HepG2 (cell line): ENCODE results near the gene MED19. TPM values are rescaled to one million over a fixed set of nuclear protein-coding genes. Genes with fewer than 3 reads are reported as not detected.

Experiments
- AGO2 ChIP-seq: fragments of 200-400 bp; formaldehyde crosslinking; optimal IDR thresholded peaks from 2 replicates; pipeline ENCODE3; 2017; ENCODE audit warnings: mild to moderate bottlenecking, low read depth, low read length, moderate library complexity
- DR1 ChIP-seq: sonication (generic); formaldehyde crosslinking; IDR thresholded peaks from 2 replicates; pipeline ENCODE4 v1.8.0; 2021; ENCODE audit warnings: mild to moderate bottlenecking, missing genetic modification reagents, inconsistent platforms
- FOXC1 ChIP-seq: sonication (generic); formaldehyde crosslinking; IDR thresholded peaks from 2 replicates; pipeline ENCODE4 v1.8.0; 2022; ENCODE audit warnings: mild to moderate bottlenecking, missing genetic modification reagents, borderline replicate concordance
- FOXO1 ChIP-seq: sonication (generic); formaldehyde crosslinking; IDR thresholded peaks from 2 replicates; pipeline ENCODE4 v1.4.0; 2020; ENCODE audit warnings: missing genetic modification reagents
- GABPA ChIP-seq, 2 experiments: IDR thresholded peaks; 2 replicates each; pipeline ENCODE4 v1.6.1; 2011 to 2016; ENCODE audit warnings: low read depth in 2 of 2, low read length in 1 of 2, missing biosample characterization in 1 of 2, missing genetic modification characterization in 1 of 2
- GABPB1 ChIP-seq: IDR thresholded peaks from 2 replicates; pipeline ENCODE4 v1.6.1; 2016; ENCODE audit warnings: mild to moderate bottlenecking, missing genetic modification reagents, moderate library complexity, missing compliant biosample characterization
- LRRFIP1 ChIP-seq: sonication (generic); formaldehyde crosslinking; conservative IDR thresholded peaks from 2 replicates; pipeline ENCODE4 v1.4.0; 2020; ENCODE audit warnings: missing genetic modification reagents
- MAZ ChIP-seq, 2 experiments: sonication (generic) in 1 of 2; formaldehyde crosslinking in 1 of 2; IDR thresholded peaks; 2 replicates each; pipeline versions ENCODE4 v1.5.0 to v1.6.1; 2012 to 2020; ENCODE audit warnings: low read depth in 2 of 2, mild to moderate bottlenecking in 2 of 2, borderline replicate concordance in 1 of 2, improper control_type of control experiment in 1 of 2, low read length in 1 of 2, missing genetic modification reagents in 1 of 2, moderate library complexity in 1 of 2
- NFYC ChIP-seq: IDR thresholded peaks from 2 replicates; pipeline ENCODE4 v1.6.1; 2016; ENCODE audit warnings: missing genetic modification reagents, missing compliant biosample characterization
- PHF20 ChIP-seq: sonication (generic); formaldehyde crosslinking; IDR thresholded peaks from 2 replicates; pipeline ENCODE4 v1.5.0; 2020; ENCODE audit warnings: mild to moderate bottlenecking, missing genetic modification reagents
- PRMT3 ChIP-seq: sonication (generic); formaldehyde crosslinking; IDR thresholded peaks from 2 replicates; pipeline ENCODE4 v1.8.1; 2022; ENCODE audit warnings: low read depth, mild to moderate bottlenecking, moderate library complexity, missing genetic modification reagents, borderline replicate concordance
- RARA ChIP-seq: IDR thresholded peaks from 2 replicates; pipeline ENCODE4 v1.6.1; 2016; ENCODE audit warnings: missing genetic modification reagents, missing compliant biosample characterization
- RFXAP ChIP-seq: sonication (generic); formaldehyde crosslinking; IDR thresholded peaks from 2 replicates; pipeline ENCODE4 v1.4.0; 2020; ENCODE audit warnings: missing genetic modification reagents, borderline replicate concordance
- SKI ChIP-seq: fragments of 450-650 bp; IDR thresholded peaks from one replicate; pipeline ENCODE4 v1.6.1; 2018; ENCODE audit warnings: mild to moderate bottlenecking; ENCODE audit not compliant: partially characterized antibody
- SPEN ChIP-seq: sonication (generic); formaldehyde crosslinking; IDR thresholded peaks from 2 replicates; pipeline ENCODE4 v1.5.1; 2020; ENCODE audit warnings: low read depth, mild to moderate bottlenecking, missing genetic modification reagents
- ZEB1 ChIP-seq: IDR thresholded peaks from 2 replicates; pipeline ENCODE4 v1.6.1; 2012; ENCODE audit warnings: mild to moderate bottlenecking, low read depth, inconsistent platforms; ENCODE audit not compliant: insufficient replicate concordance
- ZFP90 ChIP-seq: sonication (generic); formaldehyde crosslinking; IDR thresholded peaks from 2 replicates; pipeline ENCODE4 v1.8.0; 2022; ENCODE audit warnings: missing genetic modification reagents, mild to moderate bottlenecking, inconsistent platforms, borderline replicate concordance
- ZMYM3 ChIP-seq: sonication (generic); formaldehyde crosslinking; IDR thresholded peaks from 2 replicates; pipeline ENCODE4 v1.5.1; 2020; ENCODE audit warnings: mild to moderate bottlenecking, missing genetic modification reagents
- ZNF343 ChIP-seq: sonication (generic); formaldehyde crosslinking; IDR thresholded peaks from 2 replicates; pipeline ENCODE4 v1.4.0; 2020; ENCODE audit warnings: mild to moderate bottlenecking, missing genetic modification reagents
- ZNF350 ChIP-seq: sonication (generic); formaldehyde crosslinking; IDR thresholded peaks from 2 replicates; pipeline ENCODE4 v1.4.0; 2020; ENCODE audit warnings: mild to moderate bottlenecking, low read depth, missing genetic modification reagents, borderline replicate concordance
- ZNF709 ChIP-seq: sonication (generic); formaldehyde crosslinking; IDR thresholded peaks from 2 replicates; pipeline ENCODE4 v1.5.0; 2020; ENCODE audit warnings: mild to moderate bottlenecking, missing genetic modification reagents
- ZNF777 ChIP-seq: sonication (generic); formaldehyde crosslinking; IDR thresholded peaks from 2 replicates; pipeline ENCODE4 v1.4.0; 2020; ENCODE audit warnings: missing genetic modification reagents
- ZNF891 ChIP-seq: sonication (generic); formaldehyde crosslinking; IDR thresholded peaks from 2 replicates; pipeline ENCODE4 v1.5.0; 2020; ENCODE audit warnings: mild to moderate bottlenecking, missing genetic modification reagents
- polyA plus RNA-seq, 8 experiments: library from polyadenylated mRNA; depleted of rRNA in 3 of 8; stranded (reverse) in 7 of 8; unstranded in 1 of 8; fragments of >200 nt; fragmentation: Illumina TruSeq in 4 of 8; extraction: Trizol in 4 of 8; gene quantifications; 2 replicates each; pipeline versions ENCODE4 v1.2.1 to v1.2.3, GENCODE V29; 2011 to 2016; ENCODE audit warnings: low read depth in 4 of 8, missing spikeins in 1 of 8, mixed read lengths in 1 of 8; ENCODE audit not compliant: insufficient read depth in 1 of 8
- total RNA-seq, 5 experiments: library from RNA; depleted of rRNA; stranded (reverse); fragments of >200 nt; fragmentation: Illumina TruSeq; extraction: Trizol; gene quantifications; 2 replicates each; pipeline ENCODE4 v1.2.3, GENCODE V29; 2016; ENCODE audit warnings: low read depth in 1 of 5
- TF ChIP-seq, protein P1 (sequence below): sonication (generic); formaldehyde crosslinking; IDR thresholded peaks from 2 replicates; pipeline ENCODE4 v1.8.0; 2022; ENCODE audit warnings: missing genetic modification reagents, mild to moderate bottlenecking, moderate library complexity, borderline replicate concordance
- TF ChIP-seq, protein P2 (sequence below): sonication (generic); formaldehyde crosslinking; IDR thresholded peaks from 2 replicates; pipeline ENCODE4 v1.4.0; 2020; ENCODE audit warnings: missing genetic modification reagents

MED19 gene
- total and polyA plus RNA-seq, 2 of the 13 experiments (the other 11 are each of a cell fraction or from before 2014, with no cell fraction given) = 12.9 to 13.8 TPM

GRCh38 chr11:57667736-57668433, 44.1 kb downstream of the MED19 start, which contains the start of gene ZDHHC5 (continued):
- TF ChIP-seq MAZ (IDR thresholded peaks at IDR 0.05; ENCODE audit: borderline replicate concordance, low read depth, low read length) = peak; percentile 93
- peak; percentile 75; the same call in 1 of the 2 replicates for TF ChIP-seq MAZ (CRISPR knock-in tag; IDR thresholded peaks at IDR 0.05; ENCODE audit: low read depth)
- TF ChIP-seq ZFP90 = peak; percentile 30; the same call in 1 of the 2 replicates
- TF ChIP-seq AGO2 = peak; percentile 76
- TF ChIP-seq LRRFIP1 = no peak
- TF ChIP-seq ZEB1 = no peak
- peak; percentile 70; the same call in 1 of the 2 replicates for TF ChIP-seq DR1
- no peak for TF ChIP-seq SKI
- peak; percentile 75 for TF ChIP-seq ZNF777 (CRISPR knock-in tag)
- 0 out of 2 replicates have a peak, but pooled peaks have one; percentile 37 for TF ChIP-seq ZNF891 (CRISPR knock-in tag)
- TF ChIP-seq PRMT3 (CRISPR knock-in tag) = 0 out of 2 replicates have a peak, but pooled peaks have one; percentile 62
- TF ChIP-seq RARA (CRISPR knock-in tag) = 0 out of 2 replicates have a peak, but pooled peaks have one; percentile 10
- no peak for TF ChIP-seq ZNF709 (CRISPR knock-in tag)
- peak; percentile 43; the same call in 1 of the 2 replicates for TF ChIP-seq FOXC1 (CRISPR knock-in tag)
- TF ChIP-seq FOXO1 (CRISPR knock-in tag) = 0 out of 2 replicates have a peak, but pooled peaks have one; percentile 4
- TF ChIP-seq, protein P1, sequence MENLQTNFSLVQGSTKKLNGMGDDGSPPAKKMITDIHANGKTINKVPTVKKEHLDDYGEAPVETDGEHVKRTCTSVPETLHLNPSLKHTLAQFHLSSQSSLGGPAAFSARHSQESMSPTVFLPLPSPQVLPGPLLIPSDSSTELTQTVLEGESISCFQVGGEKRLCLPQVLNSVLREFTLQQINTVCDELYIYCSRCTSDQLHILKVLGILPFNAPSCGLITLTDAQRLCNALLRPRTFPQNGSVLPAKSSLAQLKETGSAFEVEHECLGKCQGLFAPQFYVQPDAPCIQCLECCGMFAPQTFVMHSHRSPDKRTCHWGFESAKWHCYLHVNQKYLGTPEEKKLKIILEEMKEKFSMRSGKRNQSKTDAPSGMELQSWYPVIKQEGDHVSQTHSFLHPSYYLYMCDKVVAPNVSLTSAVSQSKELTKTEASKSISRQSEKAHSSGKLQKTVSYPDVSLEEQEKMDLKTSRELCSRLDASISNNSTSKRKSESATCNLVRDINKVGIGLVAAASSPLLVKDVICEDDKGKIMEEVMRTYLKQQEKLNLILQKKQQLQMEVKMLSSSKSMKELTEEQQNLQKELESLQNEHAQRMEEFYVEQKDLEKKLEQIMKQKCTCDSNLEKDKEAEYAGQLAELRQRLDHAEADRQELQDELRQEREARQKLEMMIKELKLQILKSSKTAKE (CRISPR knock-in tag) = no peak
- TF ChIP-seq ZMYM3 (CRISPR knock-in tag) = no peak
- TF ChIP-seq RFXAP (CRISPR knock-in tag) = peak; percentile 86
- TF ChIP-seq GABPB1 (CRISPR knock-in tag) = peak; percentile 92
- TF ChIP-seq NFYC (CRISPR knock-in tag) = peak; percentile 80
- peak; percentile 91 for TF ChIP-seq SPEN (CRISPR knock-in tag)
- TF ChIP-seq PHF20 (CRISPR knock-in tag) = peak; percentile 81
- TF ChIP-seq, protein P2, sequence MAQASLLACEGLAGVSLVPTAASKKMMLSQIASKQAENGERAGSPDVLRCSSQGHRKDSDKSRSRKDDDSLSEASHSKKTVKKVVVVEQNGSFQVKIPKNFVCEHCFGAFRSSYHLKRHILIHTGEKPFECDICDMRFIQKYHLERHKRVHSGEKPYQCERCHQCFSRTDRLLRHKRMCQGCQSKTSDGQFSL (CRISPR knock-in tag) = peak; percentile 28; the same call in 1 of the 2 replicates
- peak; percentile 74 for TF ChIP-seq GABPA (IDR thresholded peaks at IDR 0.05; ENCODE audit: low read depth, low read length)
- peak; percentile 84 for TF ChIP-seq GABPA (CRISPR knock-in tag; IDR thresholded peaks at IDR 0.05; ENCODE audit: low read depth)
- TF ChIP-seq ZNF350 = peak; percentile 40; the same call in 1 of the 2 replicates
- TF ChIP-seq ZNF343 (CRISPR knock-in tag) = peak; percentile 96
